NOMO-1 (cell line): ENCODE results near the gene B3GNT9.

Experiments used
- DNase-seq, 2 experiments: peaks; one replicate each; lab custom pipeline; 2025; ENCODE audit not compliant: unreplicated experiment in 2 of 2; lab: John Stamatoyannopoulos, UW

B3GNT9 gene

GRCh38 chr16:67169642-67170167 lies 18.9 kb upstream of the B3GNT9 start:
- no peak for DNase-seq

DNA sequence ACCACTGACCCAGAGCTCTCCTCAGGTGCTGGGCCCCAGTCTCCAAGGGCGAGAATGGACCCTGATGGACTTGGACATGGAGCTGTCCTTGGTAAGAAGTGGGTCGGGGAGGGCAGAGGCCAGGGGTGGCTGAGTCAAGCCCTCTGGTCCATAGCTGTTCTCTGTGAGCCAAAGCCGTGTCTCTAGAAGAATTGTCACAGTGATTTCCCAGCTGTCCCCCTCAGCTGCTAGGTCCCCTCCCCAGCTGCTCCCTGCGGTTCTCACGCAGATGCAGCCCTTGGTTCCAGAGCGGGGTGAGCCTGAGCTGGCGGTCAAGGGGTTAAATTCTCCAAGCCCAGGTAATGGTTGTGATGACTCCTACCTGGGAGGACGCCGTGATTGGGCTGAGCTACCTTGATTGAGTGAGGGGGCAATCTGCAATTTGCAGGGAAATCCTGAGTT lies 18.2 kb upstream of the B3GNT9 start:
- no peak for DNase-seq

- DNase-seq: no peak
These were observed 16.8 kb upstream of the B3GNT9 start for GRCh38 chr16:67167588-67167987.

DNA sequence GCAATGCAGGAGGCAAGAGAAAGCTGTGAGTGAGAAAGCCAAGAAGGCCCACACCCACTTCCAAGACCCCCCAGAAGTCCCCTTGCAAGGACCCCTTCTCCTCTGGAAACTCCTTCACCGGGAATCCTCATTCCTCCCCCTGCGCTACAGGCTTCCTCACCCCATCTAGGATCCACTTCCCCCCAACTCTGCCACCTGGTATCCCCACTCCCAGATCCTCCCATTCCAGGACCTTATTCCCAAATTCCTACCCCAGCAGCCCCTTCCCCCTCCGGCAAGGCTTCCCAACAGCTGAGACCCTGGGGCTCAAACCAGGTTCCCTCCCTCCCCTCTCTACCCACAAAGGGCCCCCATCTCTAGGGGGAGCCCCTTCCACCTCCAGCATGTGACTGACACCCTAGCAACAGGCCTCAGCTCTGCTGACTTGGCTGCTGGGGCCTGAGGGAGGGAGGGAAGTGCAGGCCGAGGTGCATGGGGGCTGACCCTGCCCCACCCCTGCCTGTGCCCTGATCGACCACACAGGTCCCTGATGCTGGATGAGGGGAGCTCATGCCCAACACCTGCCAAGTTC lies 15.9 kb upstream of the B3GNT9 start:
- DNase-seq: no peak

- no peak for DNase-seq
These were observed 15.3 kb upstream of the B3GNT9 start for GRCh38 chr16:67166110-67166547.

DNA sequence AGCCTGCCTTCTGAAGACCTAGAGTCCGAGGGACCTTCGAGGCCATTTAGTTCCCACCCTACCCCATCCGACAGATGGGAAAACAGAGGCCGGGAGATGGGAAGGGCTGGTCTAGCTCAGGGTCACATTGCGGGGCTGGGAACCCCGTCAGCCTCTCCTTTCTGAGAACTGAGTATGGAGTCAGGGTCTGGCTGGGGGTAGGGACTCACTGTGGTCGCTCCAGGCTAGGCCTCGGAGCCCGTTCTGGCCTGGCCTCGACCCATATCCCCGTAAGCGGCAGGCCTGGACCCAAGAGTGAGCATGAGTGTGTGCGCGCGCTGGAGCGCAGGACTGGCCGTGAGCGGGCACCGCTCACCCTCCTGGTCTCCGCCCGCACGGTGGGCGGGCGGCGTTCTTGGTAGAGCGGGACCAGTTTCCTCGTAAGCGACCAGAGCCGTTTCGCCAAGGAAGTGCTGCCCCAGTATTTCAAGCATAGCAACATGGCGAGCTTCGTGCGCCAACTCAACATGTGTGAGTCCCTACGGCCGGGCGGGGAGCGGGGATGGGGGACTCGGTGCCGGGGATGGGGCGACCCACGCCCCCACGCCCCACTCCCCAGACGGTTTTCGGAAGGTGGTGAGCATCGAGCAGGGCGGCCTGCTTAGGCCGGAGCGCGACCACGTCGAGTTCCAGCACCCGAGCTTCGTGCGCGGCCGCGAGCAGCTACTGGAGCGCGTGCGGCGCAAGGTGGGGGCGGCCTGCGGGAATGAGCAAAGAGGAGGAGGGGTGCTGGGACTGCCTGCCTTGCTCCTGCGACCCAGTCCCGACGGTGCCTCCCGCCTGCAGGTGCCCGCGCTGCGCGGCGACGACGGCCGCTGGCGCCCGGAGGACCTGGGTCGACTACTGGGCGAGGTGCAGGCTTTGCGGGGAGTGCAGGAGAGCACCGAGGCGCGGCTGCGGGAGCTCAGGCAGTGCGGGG lies 14.6 kb upstream of the B3GNT9 start:
- DNase-seq: no peak

GRCh38 chr16:67164599-67165061 lies 13.8 kb upstream of the B3GNT9 start, which contains the start of gene HSF4:
TSS of gene HSF4 (plus strand) at chr16:67164745. CDS start at chr16:67164812, 67 bp downstream.
- no peak for DNase-seq

GRCh38 chr16:67163999-67164558 lies 13.3 kb upstream of the B3GNT9 start:
- DNase-seq: no peak

- no peak for DNase-seq
These were observed 12.6 kb upstream of the B3GNT9 start for GRCh38 chr16:67163164-67163998.

- DNase-seq: no peak
These were observed 11.8 kb upstream of the B3GNT9 start for GRCh38 chr16:67162506-67163163.

DNA sequence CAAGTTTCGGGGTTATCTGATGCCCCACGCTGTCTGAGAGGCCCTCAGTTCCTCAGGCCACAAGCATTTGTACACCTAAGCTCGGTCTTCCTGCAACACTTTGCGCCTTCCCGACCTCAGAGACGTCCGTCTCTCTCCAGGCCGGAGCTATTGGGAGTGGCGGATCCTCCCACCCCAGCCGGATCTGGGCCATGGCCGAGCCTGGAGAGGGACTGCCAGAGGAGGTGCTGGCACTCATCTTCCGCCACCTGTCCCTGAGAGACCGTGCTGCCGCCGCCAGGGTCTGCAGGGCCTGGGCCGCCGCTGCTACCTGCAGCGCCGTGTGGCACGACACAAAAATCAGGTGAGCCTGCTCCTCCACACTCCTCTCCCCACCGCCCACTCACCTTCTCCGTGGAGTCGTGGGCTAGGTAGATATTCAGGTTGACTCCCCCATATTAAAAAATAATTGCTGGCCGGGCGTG lies 10.8 kb upstream of the B3GNT9 start:
- DNase-seq: no peak

DNA sequence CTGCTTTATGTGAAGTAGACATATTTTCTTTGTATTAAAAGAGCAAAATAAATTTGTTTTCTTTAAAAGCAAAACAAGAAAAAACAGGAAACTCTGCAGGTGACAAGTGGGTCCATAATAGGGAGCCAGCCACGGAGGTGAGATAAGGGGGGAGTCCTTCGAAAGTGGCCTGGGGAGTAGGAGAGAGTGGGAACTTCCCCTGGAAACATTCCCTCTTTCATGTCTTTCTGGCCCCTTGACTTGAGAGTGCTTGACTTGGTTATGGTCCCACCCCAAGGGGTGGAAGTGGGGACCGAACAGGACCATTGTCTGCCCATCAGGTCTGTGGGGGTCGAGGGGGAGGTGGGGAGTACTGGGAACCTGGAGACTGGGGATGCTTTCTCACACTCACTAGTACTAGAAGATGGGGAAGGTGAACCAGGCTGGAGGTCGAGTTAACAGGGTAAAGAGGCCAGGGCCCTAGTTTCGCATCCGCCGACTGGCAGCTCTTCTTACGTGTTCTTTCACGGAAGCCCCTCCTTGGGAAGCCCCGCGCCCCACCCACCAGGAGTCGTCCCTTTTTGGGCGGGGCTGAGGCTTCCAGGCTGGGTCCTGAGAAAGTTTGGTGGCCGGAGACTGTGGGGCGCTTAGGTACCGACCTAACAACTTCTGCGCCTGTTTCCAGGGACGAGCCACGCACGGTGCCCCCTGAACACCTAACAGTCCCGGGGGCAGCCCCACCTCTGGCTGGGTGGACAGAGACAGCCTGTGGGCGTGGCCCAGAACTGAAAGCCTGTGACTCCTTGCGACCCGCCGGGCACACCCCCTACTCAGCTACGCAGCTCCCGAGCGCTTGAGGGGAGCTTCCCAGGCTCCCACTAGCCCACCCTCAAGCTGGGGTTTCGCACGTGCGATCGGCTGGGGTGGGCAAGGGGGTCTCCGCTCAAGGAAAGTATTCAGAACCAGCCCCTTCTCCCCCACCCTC lies 8.1 kb upstream of the B3GNT9 start:
- DNase-seq: peak; percentile 61 to 69

- no peak for DNase-seq
These were observed 7.3 kb upstream of the B3GNT9 start for GRCh38 chr16:67157892-67158635.

- DNase-seq: no peak
These were observed 6.4 kb upstream of the B3GNT9 start for GRCh38 chr16:67157106-67157748.

DNA sequence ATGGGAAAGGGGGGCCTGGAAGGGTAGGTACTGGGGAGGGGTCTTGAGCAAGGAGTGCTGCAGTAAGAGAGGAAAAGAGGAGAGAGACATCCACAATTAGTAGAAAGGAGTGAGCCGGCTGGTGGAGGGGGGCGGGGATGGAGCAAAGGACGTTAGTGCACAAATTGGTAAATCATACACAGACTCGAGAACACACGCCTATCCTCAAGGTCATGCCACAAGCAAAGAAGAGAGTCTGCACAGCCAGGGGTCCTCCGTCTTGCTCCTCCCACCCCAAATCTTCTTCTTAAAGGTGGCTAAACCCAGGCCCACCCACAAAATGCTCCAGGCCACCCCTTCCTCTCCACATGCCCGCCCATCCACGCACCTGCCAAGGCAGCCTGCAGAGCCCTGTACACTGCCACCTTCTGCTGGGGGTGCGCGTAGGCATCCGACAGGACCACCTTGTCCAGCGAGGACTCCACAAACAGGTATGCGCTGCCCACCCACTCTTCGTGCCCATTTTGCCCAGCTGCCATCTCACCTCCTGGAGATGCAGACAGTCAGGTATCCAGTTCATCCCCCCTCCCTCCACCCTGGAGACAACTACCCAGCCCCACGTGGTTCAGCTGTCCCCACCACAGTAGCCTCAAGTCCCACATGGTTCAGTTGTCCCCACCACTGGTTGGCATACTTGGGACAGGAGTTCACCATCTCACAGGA lies 5.5 kb upstream of the B3GNT9 start:
- DNase-seq: no peak

DNA sequence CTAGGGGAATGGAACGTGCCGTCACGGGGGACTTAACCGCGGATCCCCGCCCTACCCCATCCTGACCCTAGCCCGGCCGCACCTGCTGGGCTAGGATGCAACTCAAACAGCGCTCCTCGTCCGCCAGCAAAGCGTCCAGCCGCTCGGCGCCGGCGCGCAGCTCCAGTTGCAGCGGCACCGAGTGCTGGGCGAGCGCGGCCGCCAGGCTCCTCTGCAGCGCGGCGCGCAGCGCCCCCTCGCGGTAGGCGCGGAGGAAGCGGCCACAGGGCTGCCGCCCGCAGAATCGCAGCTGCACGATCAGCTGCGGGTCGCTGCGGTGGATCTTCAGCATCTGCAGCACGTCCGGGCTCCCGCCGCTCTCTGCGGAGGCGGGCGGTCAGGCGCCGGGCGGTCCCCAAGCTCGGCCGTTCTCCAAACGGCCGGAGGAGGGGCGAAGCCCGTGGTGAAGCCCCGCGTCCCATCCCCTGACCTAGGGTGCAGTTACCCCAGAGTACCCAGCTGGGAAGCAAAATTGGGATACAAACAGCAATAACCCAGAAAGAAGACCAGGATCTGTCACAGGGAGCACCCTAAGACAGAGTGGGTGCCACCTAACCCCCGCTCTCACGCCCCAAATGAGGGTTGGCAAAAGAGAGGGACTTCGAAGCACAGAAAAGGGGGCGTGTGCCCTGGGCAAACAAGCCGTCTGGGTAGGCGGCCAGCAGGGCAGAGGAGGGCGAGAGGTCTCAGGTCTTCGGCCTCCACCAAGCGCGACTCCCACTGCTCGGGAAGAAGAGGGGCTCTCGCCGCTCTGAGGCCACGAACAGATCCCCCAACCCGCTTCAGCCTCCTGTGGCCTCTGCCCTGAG lies 4.7 kb upstream of the B3GNT9 start:
- peak; percentile 67 to 75 for DNase-seq
